SW480 (cell line): ENCODE measurements around the gene ULK4.
"Not testable (repeated sequence)": the region's sequence is repeated elsewhere in the genome, so short reads cannot be mapped to it uniquely, and the experiment has no call there.

ENCODE experiments used
- DNase-seq: peaks from one replicate; pipeline ENCODE4 v3.0.0-alpha.2; 2016; ENCODE audit warnings: low spot score

ULK4 gene

DNA sequence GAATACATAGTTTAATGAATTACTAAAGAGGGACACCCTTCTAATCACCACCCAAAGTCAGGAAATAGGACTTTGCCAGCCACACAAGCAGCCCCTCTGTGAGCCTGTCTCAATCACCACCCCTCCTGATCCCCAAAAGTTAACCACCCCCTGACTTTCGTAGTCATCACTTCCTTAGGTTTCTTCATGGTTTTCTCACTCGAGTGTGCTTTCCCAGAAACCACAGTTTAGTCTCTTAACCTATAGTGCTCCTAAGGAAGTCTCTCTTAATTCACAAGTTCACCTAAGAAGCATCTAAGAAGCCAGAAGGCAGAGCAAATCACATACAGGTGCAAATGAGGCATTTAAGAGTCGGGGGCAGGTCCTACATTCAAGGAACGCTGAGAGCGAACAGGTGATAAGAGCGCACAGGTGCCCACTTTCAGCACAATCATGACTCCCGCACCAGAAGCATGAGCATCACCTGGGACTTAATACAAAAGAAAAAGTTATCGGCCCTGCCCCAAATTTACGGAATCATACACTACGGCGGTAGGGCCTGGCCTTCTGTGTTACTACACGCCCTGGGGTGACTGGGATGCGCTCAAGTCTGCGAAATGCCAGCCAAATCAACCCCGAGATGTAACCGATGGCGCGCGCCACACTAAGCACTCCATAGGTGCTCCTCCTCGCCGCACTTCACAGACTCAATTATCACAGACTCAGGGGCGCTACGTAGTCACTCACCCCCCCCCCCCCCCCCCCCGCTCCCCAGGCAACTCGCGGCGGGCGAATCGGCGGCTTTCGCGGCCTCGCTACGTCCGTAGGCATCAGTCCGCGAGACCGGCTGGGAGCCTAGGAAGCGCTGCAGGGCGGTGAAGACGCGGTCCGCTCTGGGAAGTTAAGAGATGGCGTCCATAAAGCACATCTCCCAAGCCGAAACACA is 815 bp downstream of the ULK4 start:
- peak; percentile 65 for DNase-seq

DNA sequence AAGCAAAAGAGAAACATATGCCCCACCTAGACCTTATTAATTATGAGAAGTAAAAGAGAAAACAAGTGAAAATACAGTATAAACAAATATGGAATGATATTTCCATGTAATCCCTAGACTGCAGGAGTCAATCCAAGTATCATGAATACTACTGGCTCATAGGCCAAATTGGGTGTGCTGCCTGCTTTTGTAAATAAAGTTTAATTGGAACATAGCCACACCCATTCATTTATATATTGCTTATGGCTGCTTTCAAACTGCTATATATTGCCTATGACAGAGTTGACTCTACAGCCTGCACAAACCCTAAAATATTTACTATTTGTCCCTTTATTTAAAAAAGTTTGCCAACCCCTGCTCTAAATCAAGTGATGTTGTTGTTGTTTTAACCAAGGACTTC is 5.3 kb downstream of the ULK4 start:
- no peak for DNase-seq

DNA sequence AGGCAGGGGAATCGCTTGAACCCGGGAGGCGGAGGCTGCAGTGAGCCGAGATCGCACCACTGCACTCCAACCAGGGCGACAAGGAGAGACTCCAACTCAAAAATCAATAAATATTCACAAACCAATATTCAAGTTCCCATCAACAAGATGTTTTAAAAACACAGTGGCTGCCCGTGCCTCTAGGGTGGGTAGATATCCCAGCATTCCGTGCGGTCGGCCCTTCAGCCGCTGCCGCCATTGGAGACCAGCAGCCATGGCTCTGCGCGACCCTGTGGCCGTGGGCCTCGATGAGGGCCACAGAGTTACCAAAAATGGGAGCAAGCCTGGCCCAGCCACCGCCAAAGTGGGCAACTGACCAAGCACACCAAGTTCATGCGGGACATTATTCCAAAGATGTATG is 6.7 kb downstream of the ULK4 start:
- DNase-seq: no peak

DNA sequence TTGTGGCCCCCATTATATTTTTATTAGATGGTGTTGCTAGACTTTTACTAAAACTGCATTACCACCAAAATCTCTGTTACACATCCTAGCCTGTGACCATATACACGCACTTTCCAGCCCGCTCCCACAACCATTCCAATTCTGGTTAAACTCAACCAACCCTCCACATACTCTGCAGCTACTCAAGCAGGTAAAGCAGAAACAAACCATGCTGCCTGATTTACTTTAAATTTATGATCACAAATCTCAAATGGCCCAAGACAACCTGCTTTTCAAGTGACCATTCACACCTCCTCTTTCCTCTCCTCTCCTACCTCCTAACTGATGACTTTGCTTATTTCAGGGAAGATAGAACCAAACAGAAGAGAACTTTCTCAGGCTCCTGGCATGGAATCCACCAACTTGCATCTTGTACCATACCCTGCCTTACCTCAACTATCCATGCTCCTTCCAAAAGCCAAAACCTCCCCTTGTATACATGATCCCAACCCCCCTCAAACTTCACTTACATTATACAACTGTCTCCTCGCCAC is 18.5 kb downstream of the ULK4 start:
- no peak for DNase-seq

DNA sequence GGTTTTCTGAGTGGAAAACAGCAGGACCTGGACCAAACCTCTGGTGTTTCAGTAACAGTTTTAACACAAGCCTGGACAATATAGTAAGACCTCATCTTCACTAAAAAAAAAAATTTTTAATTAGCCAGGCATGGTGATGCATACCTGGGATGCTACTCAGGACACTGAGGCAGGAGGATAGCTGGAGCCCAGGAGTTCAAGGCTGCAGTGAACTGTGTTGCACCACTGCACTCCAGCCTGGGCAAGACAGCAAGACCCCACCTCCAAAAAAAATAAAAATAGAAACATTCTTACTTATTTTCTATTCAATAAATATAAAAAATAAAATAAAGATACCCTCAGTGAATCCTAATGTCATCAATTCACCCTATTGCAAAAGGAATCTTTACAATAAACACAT is 21.5 kb downstream of the ULK4 start:
- DNase-seq: no peak

DNA sequence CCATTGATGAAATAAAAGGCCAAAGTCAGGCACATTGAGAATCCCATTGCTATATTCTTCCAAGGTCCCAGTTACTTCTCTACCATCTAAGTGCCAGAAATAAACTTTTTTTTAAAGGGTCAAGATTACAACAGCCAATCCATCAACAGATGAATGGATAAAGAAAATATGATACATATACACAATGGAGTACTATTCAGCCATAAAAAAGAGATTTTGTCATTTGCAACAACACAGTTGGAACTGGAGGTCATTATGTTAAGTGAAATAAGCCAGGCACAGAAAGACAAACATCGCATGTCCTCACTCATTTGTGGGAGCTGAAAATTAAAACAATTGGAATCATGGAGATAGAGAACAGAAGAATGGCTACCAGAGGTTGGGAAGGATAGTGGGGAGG is 25.5 kb downstream of the ULK4 start:
- no peak for DNase-seq

DNA sequence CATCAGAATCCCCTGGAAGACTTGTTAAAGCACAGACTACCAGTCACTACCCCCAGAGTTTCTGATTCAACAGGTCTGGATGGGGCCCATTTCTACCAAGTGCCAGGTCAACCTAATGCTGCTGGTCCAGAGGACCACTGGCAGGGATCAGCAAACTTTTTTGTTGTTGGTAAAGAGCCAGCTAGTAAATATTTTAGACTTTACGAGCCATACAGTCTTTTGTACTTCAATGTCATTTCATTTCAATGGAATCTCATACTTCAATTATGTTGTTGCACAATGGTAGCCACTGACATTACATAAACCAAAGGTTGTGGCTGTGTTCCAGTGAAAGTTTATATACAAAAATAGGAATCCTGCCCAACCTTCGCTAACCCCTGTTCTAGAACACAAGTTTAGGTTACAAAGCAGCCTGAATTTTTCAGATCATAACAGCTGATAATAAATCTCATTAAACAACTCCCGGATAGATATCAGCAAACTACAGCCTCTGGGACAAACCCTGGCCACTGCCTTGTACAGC is 28.7 kb downstream of the ULK4 start:
- DNase-seq: no peak

DNA sequence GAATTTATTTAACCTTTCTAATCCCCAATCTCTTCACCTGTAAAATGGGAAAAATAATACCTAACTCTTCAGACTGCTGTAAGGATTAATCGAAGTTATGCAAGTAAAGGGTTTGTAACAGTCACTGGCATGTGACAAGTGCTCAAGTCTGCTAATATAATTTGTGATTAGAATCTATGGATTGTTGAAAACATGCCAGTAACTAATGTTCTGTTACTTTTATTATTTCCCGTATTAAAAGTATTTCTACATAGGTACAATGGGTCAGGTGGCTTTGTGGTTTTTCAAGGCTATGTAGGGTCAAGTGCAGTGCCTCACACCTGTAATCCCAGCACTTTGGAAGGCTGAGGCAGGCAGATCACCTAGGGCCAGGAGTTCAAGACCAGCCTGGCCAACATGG is 29.4 kb downstream of the ULK4 start:
- no peak for DNase-seq

DNA sequence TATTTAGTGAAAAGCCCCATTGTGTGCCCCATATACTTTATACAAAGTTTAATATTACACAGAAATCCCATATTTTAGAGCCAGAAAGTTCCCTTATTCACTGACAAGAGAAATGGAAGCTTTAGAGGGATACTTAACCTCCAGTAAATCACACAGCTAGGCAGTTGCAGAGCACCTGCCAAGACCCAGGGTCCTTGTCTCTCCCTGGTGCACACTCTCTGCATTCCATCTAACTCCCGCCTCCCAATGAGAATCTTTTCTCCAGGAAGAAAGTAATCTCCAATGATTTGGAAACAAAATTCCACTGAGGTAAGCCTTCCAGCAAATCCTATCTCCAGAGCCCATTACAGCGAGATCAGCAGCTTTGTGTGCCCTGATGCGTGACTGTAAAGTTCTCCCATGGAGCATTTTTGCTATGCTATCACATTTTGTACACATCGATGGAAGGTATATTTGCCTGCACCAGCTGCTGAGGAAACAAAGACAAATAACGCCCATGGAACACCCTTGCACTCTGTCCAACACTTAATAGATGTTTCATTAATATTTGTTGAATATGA is 41.4 kb downstream of the ULK4 start:
- no peak for DNase-seq

DNA sequence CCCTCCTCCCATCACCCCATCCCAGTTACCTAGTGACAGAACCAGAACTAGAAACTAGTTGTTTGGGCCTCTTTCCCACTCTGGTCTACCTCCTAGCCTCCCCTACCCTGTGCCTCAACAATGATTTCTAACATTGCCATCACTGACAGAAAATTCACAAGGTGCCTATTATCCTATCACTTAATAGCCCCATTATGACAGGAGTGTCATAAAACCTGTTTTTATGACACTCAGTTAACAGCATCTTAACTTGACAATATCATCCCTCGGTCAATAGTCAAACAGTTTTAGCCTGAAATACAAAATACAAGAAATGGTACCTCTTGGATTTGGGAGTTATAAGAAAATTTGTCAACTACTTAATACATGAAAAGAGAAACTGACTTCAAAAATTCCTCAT is 46.5 kb downstream of the ULK4 start:
- no peak for DNase-seq

DNA sequence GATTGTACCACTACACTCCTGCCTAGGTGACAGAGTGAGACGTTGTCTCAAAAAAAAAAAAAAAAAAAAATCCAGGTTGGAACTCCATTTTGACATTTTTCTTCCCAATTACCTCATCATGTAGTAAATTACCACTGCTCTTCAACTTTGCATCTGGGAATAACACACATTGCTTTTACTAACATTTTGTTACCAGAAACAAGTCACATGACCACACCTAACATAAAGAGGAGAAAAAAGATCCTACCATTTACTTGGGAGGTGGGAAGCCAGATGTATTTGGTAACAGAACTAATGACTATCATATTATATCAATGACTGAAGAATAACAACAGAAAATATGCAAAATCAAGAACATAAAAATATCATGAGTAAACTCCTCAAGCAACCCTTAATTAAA is 49.6 kb downstream of the ULK4 start:
- DNase-seq: no peak

DNA sequence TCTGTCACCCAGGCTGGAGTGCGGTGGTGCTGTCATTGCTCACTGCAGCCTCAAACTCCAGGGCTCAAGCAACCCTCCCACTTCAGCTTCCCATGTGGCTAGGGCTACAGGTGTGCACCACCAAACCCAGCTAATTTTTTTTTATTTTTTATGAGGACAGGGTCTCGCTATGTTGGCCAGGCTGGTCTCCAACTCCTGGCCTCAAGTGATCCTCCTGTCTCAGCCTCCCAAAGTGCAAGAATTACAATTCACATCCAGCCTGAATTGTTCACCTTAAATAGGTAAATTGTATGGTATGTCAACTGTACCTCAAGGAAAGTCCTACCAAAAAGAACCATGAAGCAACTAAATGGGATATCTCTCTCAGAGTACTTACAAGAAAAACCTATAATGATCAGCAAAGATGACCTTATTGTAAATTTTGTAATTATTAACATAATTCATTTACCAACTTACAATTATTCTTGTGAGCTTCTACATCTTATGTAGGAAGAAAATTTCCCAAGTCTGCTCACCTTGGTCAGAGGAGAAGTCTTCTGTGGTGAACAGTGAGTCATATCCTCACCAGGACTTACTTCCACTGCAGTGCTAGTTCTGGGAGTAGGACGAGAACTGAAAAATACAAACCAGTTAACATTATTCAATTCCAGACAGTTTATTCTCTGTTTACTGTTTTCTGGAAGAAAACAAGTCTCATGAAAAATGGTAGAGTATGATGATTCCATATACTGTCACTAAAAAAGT is 54.4 kb downstream of the ULK4 start:
- no peak for DNase-seq

DNA sequence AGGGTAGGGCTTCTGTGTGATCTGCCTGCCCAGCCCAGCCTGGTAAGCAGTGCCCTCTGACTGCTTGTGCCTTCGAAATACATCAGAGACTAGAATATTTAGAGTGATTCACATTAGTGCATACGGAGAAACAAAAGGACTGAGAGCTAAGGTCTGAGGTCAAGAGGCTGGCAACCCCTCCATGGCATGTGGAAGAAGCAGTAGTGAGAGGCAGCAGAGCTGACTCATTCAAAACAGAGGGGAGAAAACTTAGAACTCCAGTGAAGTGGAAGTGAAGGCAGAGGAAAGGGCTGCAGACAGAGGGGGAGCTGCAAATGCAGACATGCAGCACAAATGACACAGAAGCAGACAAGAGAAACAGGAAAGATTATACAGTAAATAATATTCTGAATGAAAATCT is 61.6 kb downstream of the ULK4 start:
- no peak for DNase-seq

DNA sequence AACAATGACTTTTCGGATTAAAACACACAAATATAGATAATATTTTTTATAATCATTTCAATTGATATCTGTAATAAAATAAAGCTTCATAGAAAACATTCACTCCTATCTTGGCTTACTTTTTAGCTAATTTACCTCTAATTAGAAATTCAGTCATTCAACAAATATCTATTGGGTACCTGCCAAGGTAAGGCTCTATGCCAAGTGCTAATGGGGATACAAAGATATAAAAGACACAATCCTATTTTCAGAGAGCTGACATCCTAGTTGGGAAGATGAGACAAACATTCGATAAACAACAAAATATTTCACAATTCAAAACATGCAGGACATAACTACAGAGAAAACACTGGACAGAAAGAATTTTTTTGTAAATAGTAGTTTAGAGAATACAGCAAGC is 63.3 kb downstream of the ULK4 start:
- DNase-seq: no peak

DNA sequence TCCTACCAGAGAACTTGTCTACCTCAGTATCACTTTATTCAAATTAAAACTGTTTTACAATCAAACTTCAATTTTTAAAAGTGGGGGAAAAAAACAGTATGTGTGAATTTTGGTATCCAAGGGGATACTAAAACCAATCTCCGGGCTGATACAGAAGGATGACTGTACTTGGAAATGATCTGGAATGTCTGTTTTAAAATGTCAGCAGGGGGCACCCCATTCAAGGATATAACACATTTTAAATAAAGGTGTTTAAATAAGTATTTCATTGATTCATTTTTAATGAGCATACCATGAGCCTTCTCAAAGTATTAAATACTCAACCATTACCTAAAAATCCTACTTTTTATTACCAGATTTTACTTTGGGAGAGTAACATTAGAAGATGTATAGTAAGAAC is 67.9 kb downstream of the ULK4 start:
- DNase-seq: peak; percentile 46

DNA sequence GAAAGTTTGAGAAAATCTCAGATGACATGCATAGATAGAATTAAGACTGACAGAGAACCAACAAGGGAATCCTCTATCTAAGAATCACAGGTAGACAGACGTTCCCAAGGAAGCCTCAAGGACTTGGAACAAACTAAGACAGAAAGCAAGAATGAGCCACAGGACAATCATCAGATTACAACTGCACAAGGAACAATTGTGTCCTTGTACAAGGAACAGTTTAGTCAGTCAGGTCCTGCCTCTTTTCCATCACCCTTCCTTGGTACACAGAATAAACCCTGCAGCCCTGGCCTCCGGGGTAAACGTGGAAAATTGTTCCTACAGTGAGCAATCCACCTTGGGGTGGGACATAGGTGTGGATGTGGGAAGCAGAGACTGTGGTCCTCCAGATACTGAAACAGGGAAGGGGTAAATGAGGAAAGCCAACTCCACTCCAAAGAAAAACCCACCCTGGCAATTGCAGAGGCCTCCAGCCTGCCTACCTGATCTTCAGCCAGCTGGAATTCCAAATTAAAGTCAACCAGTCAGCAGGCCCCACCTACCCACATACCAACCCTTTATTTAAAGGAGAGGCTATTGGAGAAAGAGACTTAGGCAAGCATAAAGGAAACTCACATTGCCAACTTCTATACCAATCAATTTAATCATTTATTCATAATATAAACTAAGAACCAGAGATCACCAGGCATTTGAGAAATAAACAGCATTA is 73.4 kb downstream of the ULK4 start:
- DNase-seq: no peak

DNA sequence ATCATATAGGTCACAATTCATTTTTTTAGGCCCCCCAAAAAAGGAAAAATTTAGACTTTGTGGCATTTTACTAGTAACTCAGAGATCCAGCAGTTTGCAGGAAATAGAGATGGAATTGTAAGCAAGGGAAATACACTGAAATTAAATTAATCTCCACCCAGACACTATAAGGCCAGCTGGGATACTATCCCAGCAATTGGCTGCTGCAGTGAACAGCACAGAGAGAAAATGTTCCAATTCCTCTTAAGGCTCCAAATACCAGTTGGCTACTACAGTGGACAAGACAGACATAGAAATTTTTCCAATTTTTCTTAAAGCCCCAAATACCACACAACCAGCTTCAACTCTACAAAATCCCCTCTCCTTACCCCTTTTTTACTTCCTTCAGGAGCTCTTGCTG is 78.9 kb downstream of the ULK4 start:
- DNase-seq: no peak

DNA sequence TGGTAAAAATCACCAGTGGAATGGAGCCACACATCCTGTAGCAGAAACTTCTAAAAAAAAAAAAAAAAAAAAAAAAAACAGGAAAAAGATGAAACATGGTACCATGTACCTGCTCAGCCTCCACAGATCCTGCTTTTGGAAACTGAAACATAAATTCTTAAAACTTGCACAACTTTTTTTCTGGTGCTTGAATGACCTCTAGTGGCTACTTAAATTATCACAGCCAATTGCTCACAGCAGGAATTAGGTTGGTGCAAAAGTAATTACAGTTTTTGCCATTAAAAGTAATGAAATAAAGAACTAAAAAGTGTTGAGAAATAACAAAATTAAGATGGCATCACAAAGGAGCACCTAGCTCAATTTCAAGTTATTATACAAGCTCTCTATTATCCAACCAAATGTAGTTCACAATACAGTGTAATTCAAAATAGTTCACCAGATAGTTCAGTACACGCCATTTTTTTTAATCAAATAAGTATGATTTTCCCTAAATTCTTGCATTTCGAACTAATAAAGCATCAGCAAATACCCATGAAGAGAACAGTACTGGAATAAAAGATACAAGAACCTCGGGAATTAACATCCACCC is 80.6 kb downstream of the ULK4 start:
- peak; percentile 58 for DNase-seq

DNA sequence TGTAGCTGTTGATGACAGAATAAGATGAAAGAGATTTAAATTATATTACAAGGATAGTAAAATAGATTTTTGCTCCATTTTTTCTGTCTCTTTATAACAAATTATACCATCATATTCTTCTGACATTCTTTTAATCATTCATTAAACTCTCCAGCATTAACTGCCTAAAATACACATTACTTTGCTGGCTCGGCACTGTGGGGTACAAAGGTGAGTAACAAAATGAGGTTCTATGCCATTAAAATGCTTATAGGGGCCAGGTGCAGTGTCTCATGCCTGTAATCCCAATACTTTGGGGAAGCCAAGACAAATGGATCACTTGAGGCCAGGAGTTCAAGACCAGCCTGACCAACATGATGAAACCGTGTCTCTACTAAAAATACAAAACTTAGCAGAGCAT is 81.5 kb downstream of the ULK4 start:
- no peak for DNase-seq

DNA sequence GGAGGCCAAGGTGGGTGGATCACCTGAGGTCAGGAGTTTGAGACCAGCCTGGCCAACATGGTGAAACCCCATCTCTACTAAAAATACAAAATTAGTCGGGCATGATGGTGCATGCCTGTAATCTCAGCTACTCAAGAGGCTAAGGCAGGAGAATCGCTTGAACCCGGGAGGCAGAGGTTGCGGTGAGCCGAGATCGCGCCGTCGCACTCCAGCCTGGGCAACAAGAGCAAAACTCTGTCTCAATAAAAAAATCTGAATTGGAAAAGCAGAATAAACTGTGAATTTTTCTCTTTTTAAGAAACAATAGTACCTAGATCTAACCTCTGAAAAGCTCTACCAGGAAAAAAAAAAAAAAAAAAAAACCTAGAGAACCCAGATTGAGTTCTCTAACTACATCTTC is 84.2 kb downstream of the ULK4 start:
- DNase-seq: not testable (repeated sequence)

DNA sequence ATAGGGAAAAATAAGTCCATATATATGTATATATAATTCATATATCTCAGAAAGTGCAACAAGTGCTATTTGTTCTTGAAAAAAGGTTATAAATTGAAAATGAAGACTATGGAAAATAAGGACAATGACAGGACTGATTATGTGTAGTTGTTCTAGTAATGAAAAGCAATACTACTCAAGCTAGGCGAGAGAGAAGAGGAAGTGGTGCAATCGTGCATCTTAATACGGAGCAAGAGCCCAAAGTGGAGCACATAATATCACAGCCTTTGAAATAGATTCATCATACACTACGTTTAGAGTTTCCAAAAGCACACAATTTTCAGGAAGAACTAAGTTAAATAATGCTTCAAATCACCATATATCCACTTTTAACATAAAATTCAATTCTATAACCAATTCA is 87.9 kb downstream of the ULK4 start:
- DNase-seq: no peak

DNA sequence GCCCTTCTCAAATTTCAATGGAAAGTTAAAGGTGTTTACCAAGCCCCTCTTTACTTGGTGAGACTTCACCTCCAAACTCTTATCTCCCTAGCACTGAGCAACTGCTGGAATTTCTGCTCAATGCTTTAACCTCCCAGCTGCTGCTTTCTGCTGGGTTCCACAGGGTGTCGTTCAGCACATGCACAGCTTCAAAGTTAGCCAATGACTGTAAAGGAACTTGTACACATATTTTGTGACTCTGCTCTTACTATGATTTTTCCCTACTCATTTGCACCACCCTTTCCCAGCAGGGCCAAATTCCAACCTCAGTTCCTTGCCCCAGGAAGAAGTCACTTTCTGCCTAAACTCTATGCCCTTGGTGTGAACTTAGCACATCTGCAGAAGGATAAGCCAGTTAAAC is 89.7 kb downstream of the ULK4 start:
- no peak for DNase-seq
